Keratinocyte (primary cell): ENCODE measurements around the gene SETD2. TPM values are rescaled to one million over a fixed set of nuclear protein-coding genes. Genes with fewer than 3 reads are reported as not detected.

Experiments
- DNase-seq: peaks from one replicate; pipeline ENCODE4 v3.0.0-alpha.2; 2011; ENCODE audit warnings: low read depth, missing footprints, low spot score
- FAIRE-seq: peaks from 2 replicates; lab custom pipeline; 2011; peaks lifted over from hg19 to GRCh38; lab: Jason Lieb, UNC
- H2AFZ ChIP-seq: 2 replicates; pipeline ENCODE4 v1.6.0; 2012; ENCODE audit warnings: low read length, control low read depth, inconsistent platforms; ENCODE audit not compliant: control insufficient read depth
- H3K27ac ChIP-seq: 2 replicates; pipeline ENCODE4 v1.5.1; 2011; ENCODE audit warnings: low read length; ENCODE audit not compliant: control insufficient read depth, insufficient read depth
- H3K27me3 ChIP-seq: 3 replicates; pipeline ENCODE4 v1.6.0; 2011; ENCODE audit warnings: low read length; ENCODE audit not compliant: control insufficient read depth, insufficient read depth; ENCODE audit errors: extremely low read depth
- H3K36me3 ChIP-seq, 2 experiments: 2 replicates in 1 of 2; 3 replicates in 1 of 2; pipeline ENCODE4 v1.5.1; 2011; ENCODE audit warnings: low read length in 2 of 2, mild to moderate bottlenecking in 1 of 2; ENCODE audit not compliant: control insufficient read depth in 2 of 2, insufficient read depth in 2 of 2; ENCODE audit errors: extremely low read depth in 1 of 2
- H3K4me1 ChIP-seq: 3 replicates; pipeline ENCODE4 v1.5.1; 2011; ENCODE audit warnings: low read length; ENCODE audit not compliant: control insufficient read depth, insufficient read depth; ENCODE audit errors: extremely low read depth
- H3K4me2 ChIP-seq: 3 replicates; pipeline ENCODE4 v1.6.0; 2011; ENCODE audit warnings: low read depth, low read length; ENCODE audit not compliant: control insufficient read depth, insufficient read depth; ENCODE audit errors: extremely low read depth
- H3K4me3 ChIP-seq, 3 experiments: fragments of 200-600 bp in 1 of 3; sonication (generic) in 1 of 3; 2 replicates in 2 of 3; 3 replicates in 1 of 3; pipeline ENCODE4 v1.5.1; 2011 to 2016; ENCODE audit warnings: low read length in 3 of 3, mild to moderate bottlenecking in 3 of 3, control low read depth in 2 of 3, inconsistent platforms in 1 of 3, low read depth in 1 of 3, mixed read lengths in 1 of 3, mixed run types in 1 of 3, moderate library complexity in 1 of 3; ENCODE audit not compliant: control insufficient read depth in 2 of 3, insufficient read depth in 2 of 3; ENCODE audit errors: extremely low read depth in 1 of 3
- H3K79me2 ChIP-seq: 2 replicates; pipeline ENCODE4 v1.6.0; 2012; ENCODE audit warnings: low read length; ENCODE audit not compliant: control insufficient read depth, insufficient read depth
- H3K9ac ChIP-seq: 3 replicates; pipeline ENCODE4 v1.6.0; 2011; ENCODE audit warnings: low read length; ENCODE audit not compliant: control insufficient read depth, insufficient read depth; ENCODE audit errors: extremely low read depth
- H3K9me1 ChIP-seq: 3 replicates; pipeline ENCODE4 v1.6.0; 2011; ENCODE audit warnings: low read length; ENCODE audit not compliant: control insufficient read depth, insufficient read depth; ENCODE audit errors: extremely low read depth
- H3K9me3 ChIP-seq: 2 replicates; pipeline ENCODE4 v1.5.1; 2012; ENCODE audit warnings: low read depth, low read length; ENCODE audit not compliant: control insufficient read depth
- H4K20me1 ChIP-seq: 3 replicates; pipeline ENCODE4 v1.6.0; 2011; ENCODE audit warnings: low read length; ENCODE audit not compliant: control insufficient read depth, insufficient read depth; ENCODE audit errors: extremely low read depth
- EZH2 ChIP-seq: IDR thresholded peaks from one replicate; pipeline ENCODE4 v1.6.1; 2012; ENCODE audit warnings: inconsistent platforms, mild to moderate bottlenecking, low read length, moderate library complexity
- dilution Hi-C: fragments of 300-500 bp; cut with MboI; formaldehyde crosslinking; loops from one replicate; pipeline ENCODE4 v1.7.0; 2020; ENCODE audit warnings: low sequenced_read_pairs; ENCODE audit not compliant: extremely low pct_ligation_motif_present
- polyA plus RNA-seq, 5 experiments: library from polyadenylated mRNA; depleted of rRNA in 3 of 5; stranded (reverse) in 3 of 5; stranded (forward) in 1 of 5; unstranded in 1 of 5; fragments of >200 nt; gene quantifications; 1 replicate in 1 of 5; 2 replicates in 3 of 5; 3 replicates in 1 of 5; pipeline versions ENCODE4 v1.2.1 to v1.2.3, GENCODE V29; 2011 to 2012; ENCODE audit warnings: missing spikeins in 2 of 5, low read depth in 1 of 5, low replicate concordance in 1 of 5
- TF ChIP-seq, protein P1 (sequence below), 3 experiments: IDR thresholded peaks in 1 of 3; conservative IDR thresholded peaks in 1 of 3; optimal IDR thresholded peaks in 1 of 3; 2 replicates in 2 of 3; 3 replicates in 1 of 3; pipeline versions ENCODE3 to v1.5.1; 2011; ENCODE audit warnings: low read length in 3 of 3, mild to moderate bottlenecking in 3 of 3, moderate library complexity in 2 of 3, control low read depth in 1 of 3, inconsistent platforms in 1 of 3; ENCODE audit not compliant: insufficient read depth in 2 of 3; ENCODE audit errors: extremely low read depth in 1 of 3

SETD2 gene
- polyA plus RNA-seq, 1 donor (not counting 4 experiments of a cell fraction or from before 2014, with no cell fraction given), result 23.3 TPM

DNA sequence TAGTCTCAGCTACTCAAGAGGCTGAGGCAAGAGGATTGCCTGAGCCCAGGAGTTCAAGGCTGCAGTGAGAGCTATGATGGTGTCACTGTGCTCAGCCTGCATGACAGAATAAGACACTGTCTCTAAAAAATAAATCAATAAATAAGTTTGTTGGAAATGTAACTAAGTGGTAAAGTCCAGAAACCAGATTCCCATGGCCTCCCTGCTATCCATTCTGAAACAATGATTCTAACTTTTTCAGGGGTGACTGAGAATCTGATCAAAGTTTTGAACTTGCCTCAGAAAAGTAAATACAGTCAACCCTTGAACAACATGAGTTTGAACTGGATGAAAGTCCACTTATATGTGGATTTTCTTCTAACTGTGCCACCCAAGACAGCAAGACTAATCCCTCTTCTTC is 98.2 kb downstream of the SETD2 start:
- no peak overlapping the region for H3K9ac ChIP-seq
- H3K79me2 ChIP-seq, result peaks cover 17% of the 10 kb centered on the region
- no peaks in the 10 kb centered on the region for H3K9me1 ChIP-seq
- no peak overlapping the region for H2AFZ ChIP-seq
- H3K27me3 ChIP-seq, result no peaks in the 10 kb centered on the region
- no peak overlapping the region for H3K27ac ChIP-seq
- DNase-seq (no peak), FAIRE-seq (no peak)
- no peaks in the 10 kb centered on the region for H3K9me3 ChIP-seq
- no peaks in the 10 kb centered on the region for H4K20me1 ChIP-seq
- H3K4me1 ChIP-seq, result no peaks in the 10 kb centered on the region
- no peak overlapping the region for H3K4me3 ChIP-seq
- H3K36me3 ChIP-seq, result peaks cover 6% of the 10 kb centered on the region in 2 experiments
- dilution Hi-C loops, result no loop called here
- no peak overlapping the region for H3K4me2 ChIP-seq
- TF ChIP-seq, protein P1, sequence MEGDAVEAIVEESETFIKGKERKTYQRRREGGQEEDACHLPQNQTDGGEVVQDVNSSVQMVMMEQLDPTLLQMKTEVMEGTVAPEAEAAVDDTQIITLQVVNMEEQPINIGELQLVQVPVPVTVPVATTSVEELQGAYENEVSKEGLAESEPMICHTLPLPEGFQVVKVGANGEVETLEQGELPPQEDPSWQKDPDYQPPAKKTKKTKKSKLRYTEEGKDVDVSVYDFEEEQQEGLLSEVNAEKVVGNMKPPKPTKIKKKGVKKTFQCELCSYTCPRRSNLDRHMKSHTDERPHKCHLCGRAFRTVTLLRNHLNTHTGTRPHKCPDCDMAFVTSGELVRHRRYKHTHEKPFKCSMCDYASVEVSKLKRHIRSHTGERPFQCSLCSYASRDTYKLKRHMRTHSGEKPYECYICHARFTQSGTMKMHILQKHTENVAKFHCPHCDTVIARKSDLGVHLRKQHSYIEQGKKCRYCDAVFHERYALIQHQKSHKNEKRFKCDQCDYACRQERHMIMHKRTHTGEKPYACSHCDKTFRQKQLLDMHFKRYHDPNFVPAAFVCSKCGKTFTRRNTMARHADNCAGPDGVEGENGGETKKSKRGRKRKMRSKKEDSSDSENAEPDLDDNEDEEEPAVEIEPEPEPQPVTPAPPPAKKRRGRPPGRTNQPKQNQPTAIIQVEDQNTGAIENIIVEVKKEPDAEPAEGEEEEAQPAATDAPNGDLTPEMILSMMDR (optimal IDR thresholded peaks at IDR 0.05 in 1 of 3, IDR thresholded peaks at IDR 0.05 in 1 of 3, conservative IDR thresholded peaks at IDR 0.05 in 1 of 3; ENCODE audit: extremely low read depth in 1 of 3, insufficient read depth in 2 of 3, low read length in 3 of 3), result no peak
- no peak for TF ChIP-seq EZH2

DNA sequence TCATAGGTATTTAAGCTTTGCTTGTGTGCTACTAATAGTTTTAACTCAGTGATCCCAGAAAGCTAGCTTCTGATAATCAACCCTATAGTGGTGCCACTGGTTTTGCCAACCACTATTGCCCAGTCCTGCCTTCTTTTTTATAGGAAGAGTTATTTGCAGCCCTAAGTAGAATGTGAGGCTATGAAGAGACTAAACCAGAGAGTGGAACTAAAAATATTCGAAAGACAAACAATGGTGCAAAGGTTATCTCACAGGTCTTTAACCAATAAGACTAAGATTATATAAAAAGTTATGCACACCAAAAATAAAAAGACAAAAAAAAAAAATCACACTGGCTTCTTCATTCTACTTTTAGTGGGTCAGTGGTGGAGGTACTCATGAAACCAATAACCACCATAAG is 98.9 kb downstream of the SETD2 start:
- dilution Hi-C loops, result no loop called here
- Histone ChIP-seq H3K27me3 (no peaks in the 10 kb centered on the region), H3K9me1 (no peaks in the 10 kb centered on the region), H3K36me3 (peaks cover 4 to 6% of the 10 kb centered on the region in 2 experiments), H2AFZ (no peak overlapping the region), H3K27ac (no peak overlapping the region), H3K79me2 (peaks cover 15% of the 10 kb centered on the region), H3K9ac (no peak overlapping the region), H3K9me3 (no peaks in the 10 kb centered on the region), H3K4me2 (no peak overlapping the region), H3K4me3 (no peak overlapping the region), H3K4me1 (no peaks in the 10 kb centered on the region), H4K20me1 (no peaks in the 10 kb centered on the region)
- DNase-seq (no peak), FAIRE-seq (no peak)
- TF ChIP-seq, protein P1 (optimal IDR thresholded peaks at IDR 0.05 in 1 of 3, IDR thresholded peaks at IDR 0.05 in 1 of 3, conservative IDR thresholded peaks at IDR 0.05 in 1 of 3; ENCODE audit: extremely low read depth in 1 of 3, insufficient read depth in 2 of 3, low read length in 3 of 3), result no peak
- no peak for TF ChIP-seq EZH2
